22Rv1 (cell line): ENCODE measurements around the gene ZNF469.

Source experiments
- H3K27ac ChIP-seq: fragments of 450-650 bp; 2 replicates; pipeline ENCODE4 v1.5.1; 2017
- ZFX ChIP-seq: fragments of 450-650 bp; IDR thresholded peaks from 2 replicates; pipeline ENCODE4 v1.6.1; 2017; ENCODE audit warnings: antibody characterized with exemption, borderline replicate concordance
- TF ChIP-seq, protein P1 (sequence below): fragments of 450-650 bp; IDR thresholded peaks from 2 replicates; pipeline ENCODE4 v1.5.1; 2017; ENCODE audit warnings: mild to moderate bottlenecking

ZNF469 gene

DNA sequence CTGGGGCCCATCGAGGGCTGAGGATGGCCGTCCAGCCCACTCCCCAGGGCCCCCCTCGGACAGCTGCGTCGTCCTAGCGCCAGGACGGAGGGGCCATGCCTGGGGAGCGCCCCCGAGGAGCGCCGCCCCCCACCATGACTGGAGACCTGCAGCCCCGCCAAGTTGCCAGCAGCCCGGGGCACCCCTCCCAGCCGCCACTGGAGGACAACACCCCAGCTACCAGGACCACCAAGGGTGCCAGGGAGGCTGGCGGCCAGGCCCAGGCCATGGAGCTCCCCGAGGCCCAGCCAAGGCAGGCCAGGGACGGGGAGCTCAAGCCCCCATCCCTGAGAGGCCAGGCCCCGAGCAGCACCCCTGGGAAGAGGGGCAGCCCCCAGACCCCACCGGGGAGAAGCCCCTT lies 44.6 kb downstream of the ZNF469 start:
- TF ChIP-seq ZFX, result no peak
- TF ChIP-seq, protein P1, sequence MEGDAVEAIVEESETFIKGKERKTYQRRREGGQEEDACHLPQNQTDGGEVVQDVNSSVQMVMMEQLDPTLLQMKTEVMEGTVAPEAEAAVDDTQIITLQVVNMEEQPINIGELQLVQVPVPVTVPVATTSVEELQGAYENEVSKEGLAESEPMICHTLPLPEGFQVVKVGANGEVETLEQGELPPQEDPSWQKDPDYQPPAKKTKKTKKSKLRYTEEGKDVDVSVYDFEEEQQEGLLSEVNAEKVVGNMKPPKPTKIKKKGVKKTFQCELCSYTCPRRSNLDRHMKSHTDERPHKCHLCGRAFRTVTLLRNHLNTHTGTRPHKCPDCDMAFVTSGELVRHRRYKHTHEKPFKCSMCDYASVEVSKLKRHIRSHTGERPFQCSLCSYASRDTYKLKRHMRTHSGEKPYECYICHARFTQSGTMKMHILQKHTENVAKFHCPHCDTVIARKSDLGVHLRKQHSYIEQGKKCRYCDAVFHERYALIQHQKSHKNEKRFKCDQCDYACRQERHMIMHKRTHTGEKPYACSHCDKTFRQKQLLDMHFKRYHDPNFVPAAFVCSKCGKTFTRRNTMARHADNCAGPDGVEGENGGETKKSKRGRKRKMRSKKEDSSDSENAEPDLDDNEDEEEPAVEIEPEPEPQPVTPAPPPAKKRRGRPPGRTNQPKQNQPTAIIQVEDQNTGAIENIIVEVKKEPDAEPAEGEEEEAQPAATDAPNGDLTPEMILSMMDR, result no peak
- H3K27ac ChIP-seq, result no peak overlapping the region

DNA sequence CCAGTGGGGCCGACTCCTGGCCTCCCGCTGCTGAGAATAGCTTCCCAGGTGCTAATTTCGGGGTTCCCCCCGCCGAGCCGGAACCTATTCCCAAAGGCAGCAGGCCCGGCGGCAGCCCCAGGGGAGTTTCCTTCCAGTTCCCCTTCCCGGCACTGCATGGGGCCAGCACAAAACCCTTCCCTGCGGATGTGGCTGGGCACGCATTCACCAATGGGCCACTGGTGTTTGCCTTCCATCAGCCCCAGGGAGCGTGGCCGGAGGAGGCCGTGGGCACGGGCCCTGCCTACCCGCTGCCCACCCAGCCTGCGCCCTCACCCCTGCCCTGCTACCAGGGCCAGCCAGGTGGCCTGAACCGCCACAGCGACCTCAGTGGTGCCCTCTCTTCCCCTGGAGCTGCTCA lies 45.4 kb downstream of the ZNF469 start:
- no peak overlapping the region for H3K27ac ChIP-seq
- TF ChIP-seq ZFX, result no peak
- TF ChIP-seq, protein P1, result no peak

DNA sequence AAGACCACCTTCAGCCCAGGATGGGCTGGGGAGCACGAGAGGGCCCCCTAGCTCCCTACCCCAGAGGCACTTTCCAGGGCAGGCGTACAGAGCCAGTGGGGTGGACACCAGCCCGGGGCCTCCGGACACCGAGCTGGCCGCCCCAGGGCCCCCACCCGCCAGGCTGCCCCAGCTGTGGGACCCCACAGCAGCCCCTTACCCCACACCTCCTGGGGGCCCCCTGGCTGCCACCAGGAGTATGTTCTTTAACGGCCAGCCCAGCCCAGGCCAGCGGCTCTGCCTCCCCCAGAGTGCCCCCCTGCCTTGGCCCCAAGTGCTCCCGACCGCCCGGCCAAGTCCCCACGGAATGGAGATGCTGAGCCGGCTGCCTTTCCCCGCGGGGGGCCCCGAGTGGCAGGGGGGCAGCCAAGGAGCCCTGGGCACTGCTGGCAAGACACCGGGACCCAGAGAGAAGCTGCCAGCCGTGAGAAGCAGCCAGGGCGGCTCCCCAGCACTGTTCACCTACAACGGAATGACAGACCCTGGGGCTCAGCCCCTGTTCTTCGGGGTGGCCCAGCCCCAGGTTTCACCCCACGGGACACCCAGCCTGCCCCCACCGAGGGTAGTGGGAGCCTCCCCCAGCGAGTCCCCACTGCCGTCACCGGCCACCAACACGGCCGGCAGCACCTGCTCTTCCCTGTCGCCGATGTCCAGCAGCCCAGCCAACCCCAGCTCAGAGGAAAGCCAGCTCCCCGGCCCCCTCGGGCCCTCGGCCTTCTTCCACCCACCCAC lies 46.0 kb downstream of the ZNF469 start:
- TF ChIP-seq, protein P1, result 0 out of 2 replicates have a peak, but pooled peaks have one; percentile 5
- TF ChIP-seq ZFX, result no peak
- no peak overlapping the region for H3K27ac ChIP-seq

DNA sequence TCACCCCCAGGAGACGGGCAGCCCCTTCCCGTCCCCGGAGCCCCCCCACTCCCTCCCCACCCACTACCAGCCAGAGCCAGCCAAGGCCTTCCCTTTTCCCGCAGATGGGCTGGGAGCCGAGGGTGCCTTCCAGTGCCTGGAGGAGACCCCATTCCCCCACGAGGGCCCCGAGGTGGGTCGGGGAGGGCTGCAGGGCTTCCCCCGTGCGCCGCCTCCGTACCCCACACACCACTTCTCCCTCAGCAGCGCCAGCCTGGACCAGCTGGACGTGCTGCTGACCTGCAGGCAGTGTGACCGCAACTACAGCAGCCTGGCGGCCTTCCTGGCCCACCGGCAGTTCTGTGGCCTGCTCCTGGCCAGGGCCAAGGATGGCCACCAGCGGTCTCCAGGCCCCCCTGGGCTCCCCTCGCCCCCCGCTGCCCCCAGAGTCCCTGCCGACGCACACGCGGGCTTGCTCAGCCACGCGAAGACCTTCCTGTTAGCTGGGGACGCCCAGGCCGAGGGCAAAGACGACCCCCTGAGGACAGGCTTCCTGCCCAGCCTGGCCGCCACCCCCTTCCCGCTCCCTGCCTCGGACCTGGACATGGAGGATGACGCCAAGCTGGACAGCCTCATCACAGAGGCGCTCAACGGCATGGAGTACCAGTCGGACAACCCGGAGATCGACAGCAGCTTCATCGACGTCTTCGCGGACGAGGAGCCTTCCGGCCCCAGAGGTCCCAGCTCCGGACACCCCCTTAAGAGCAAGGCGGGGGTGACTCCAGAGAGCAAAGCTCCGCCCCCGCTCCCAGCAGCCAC lies 46.8 kb downstream of the ZNF469 start:
- TF ChIP-seq, protein P1, result no peak
- TF ChIP-seq ZFX, result no peak
- no peak overlapping the region for H3K27ac ChIP-seq

DNA sequence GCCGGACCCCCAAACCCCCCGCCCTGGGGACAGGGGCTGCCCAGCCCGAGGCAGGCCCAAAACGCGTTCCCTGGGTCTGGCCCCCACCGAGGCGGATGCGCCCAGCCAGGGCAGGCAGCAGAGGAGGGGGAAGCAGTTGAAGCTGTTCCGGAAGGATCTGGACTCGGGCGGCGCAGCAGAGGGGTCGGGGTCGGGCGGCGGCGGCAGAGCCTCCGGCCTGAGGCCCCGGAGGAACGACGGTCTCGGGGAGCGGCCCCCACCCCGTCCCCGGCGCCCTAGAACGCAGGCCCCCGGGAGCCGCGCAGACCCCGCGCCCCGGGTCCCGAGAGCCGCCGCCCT lies 47.4 kb downstream of the ZNF469 start:
- no peak for TF ChIP-seq ZFX
- TF ChIP-seq, protein P1, result no peak
- no peak overlapping the region for H3K27ac ChIP-seq

DNA sequence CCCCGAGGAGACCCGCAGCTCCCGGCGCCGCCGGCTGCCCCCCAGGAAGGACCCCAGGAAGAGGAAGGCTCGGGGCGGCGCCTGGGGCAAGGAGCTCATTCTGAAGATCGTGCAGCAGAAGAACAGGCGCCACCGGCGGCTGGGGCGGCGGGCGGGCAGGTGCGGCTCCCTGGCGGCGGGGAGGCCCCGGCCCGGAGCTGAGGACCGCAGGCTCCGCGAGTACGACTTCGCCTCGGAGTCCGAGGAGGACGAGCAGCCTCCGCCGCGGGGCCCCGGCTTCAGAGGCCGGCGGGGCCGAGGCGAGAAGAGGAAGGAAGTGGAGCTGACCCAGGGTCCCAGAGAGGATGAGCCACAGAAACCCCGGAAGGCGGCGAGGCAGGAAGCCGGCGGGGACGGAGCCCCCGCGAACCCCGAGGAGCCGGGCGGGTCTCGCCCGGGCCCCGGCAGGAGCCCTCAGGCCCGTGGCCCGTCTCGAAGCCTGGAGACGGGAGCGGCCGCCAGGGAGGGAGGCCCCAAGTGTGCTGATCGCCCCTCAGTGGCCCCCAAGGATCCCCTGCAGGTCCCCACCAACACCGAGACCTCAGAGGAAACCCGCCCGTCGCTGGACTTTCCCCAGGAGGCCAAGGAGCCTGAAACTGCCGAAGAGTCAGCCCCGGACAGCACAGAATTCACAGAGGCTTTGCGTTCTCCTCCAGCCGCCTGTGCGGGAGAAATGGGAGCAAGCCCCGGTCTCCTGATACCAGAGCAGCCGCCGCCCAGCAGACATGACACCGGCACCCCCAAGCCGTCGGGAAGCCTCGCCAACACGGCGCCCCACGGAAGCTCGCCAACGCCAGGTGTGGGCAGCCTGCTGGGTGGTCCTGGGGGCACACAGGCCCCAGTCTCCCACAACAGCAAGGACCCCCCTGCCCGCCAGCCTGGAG lies 48.0 kb downstream of the ZNF469 start:
- TF ChIP-seq, protein P1, result no peak
- no peak for TF ChIP-seq ZFX
- H3K27ac ChIP-seq, result no peak overlapping the region
